ENCODE measurements around the gene ADCY3. TPM values are rescaled to one million over a fixed set of nuclear protein-coding genes. Genes with fewer than 3 reads are reported as not detected.

The ADCY3 gene
- total and polyA plus RNA-seq, 2 of the 4 experiments (the other 2 are of a cell fraction): 17.4 to 46.1 TPM

DNA sequence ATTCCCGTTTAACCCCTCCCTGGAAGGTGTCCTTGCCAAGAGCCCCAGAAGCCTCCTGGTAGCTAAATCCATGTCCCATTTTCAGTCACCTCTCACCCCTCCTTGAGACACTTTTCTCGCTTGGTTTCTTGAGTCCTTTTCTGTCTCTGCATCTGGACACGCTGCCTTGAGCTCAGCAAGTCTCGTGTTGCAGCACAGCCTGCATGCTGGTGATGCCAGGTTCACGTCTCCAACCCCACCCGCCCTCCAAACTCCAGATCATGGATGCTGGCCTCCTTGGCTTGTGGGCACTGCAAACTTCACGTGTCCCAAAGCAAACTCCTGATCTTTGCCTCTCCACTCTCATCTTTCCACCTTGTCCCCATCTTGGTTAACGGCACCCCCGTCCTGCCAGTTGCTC, 87.5 kb downstream of the ADCY3 start:
- no peak overlapping the region for H3K4me3 ChIP-seq (ENCODE audit: insufficient read depth, low read depth, low read length)
- H3K14ac ChIP-seq (replicated peaks; ENCODE audit: low read depth, low read length): no peak overlapping the region
- H4K20me1 ChIP-seq (ENCODE audit: insufficient read depth, low read length): 0 out of 2 replicates have a peak, but pooled peaks cover 4% of the 10 kb centered on the region
- no peak overlapping the region for H3K18ac ChIP-seq (ENCODE audit: low read depth, low read length)
- no peak overlapping the region for H2BK15ac ChIP-seq (ENCODE audit: low read depth, low read length)
- BruUV-seq (replicated peaks): no TSS peak
- no peak overlapping the region for H3K4me2 ChIP-seq (ENCODE audit: low read depth, low read length)
- H4K5ac ChIP-seq (ENCODE audit: low read depth, low read length): no peak overlapping the region
- no peak overlapping the region for H2BK120ac ChIP-seq (ENCODE audit: low read depth, low read length)
- H4K8ac ChIP-seq (ENCODE audit: low read depth in 2 of 2, low read length in 2 of 2): no peak overlapping the region
- intact Hi-C loops (cut with micrococcal nuclease): loop anchor here (10.0 kb wide), 2 partner anchors 292 to 362 kb away; no protein-coding TSS in a partner anchor
- H3K36me3 ChIP-seq (ENCODE audit: control insufficient read depth, insufficient read depth, low read length): peaks cover 26% of the 10 kb centered on the region
- no peak overlapping the region for H2BK5ac ChIP-seq (ENCODE audit: low read depth, low read length, poor library complexity, severe bottlenecking)
- H3K79me1 ChIP-seq (ENCODE audit: low read depth in 1 of 2, low read length in 2 of 2): no peaks in the 10 kb centered on the region
- H2AK9ac ChIP-seq (replicated peaks; ENCODE audit: low read depth, low read length, poor library complexity): no peak overlapping the region
- no peak for ATAC-seq (ENCODE audit: low read depth)
- H3K9me1 ChIP-seq (ENCODE audit: insufficient read depth, low read length): 0 out of 2 replicates have a peak, but pooled peaks cover 3% of the 10 kb centered on the region
- dilution Hi-C loops (cut with HindIII; ENCODE audit: low sequenced_read_pairs, unreplicated experiment): no loop called here
- no peak overlapping the region for H3K27ac ChIP-seq (ENCODE audit: insufficient read depth, low read length)
- 76% methylated on average over 8 of the region's 9 CpGs; no CpG with 5 or more reads in 1 of the 2 experiments for WGBS, 2 experiments (ENCODE audit: extremely low coverage in 2 of 2, insufficient read length in 1 of 2)
- no peak overlapping the region for H2BK20ac ChIP-seq (ENCODE audit: low read depth, low read length)
- H3K9ac ChIP-seq (ENCODE audit: low read depth, low read length): no peak overlapping the region
- in situ Hi-C loops (cut with MboI; ENCODE audit: low sequenced_read_pairs): no loop called here
- TF ChIP-seq CHD1 (IDR thresholded peaks at IDR 0.05; ENCODE audit: low read depth, low read length) (no peak), BHLHE40 (IDR thresholded peaks at IDR 0.05; ENCODE audit: low read depth, low read length) (no peak), NFE2L2 (IDR thresholded peaks at IDR 0.05; ENCODE audit: low read depth, low read length) (no peak), MAZ (IDR thresholded peaks at IDR 0.05; ENCODE audit: borderline replicate concordance, low read depth, low read length) (no peak), FOS (IDR thresholded peaks at IDR 0.05; ENCODE audit: low read depth, low read length) (no peak), MAFK (IDR thresholded peaks at IDR 0.05; ENCODE audit: low read depth, low read length) (no peak), POLR2A (IDR thresholded peaks at IDR 0.05; ENCODE audit: low read depth, low read length) (no peak), RFX5 (IDR thresholded peaks at IDR 0.05; ENCODE audit: low read depth, low read length) (no peak), RAD21 (IDR thresholded peaks at IDR 0.05; ENCODE audit: low read length) (no peak), RCOR1 (IDR thresholded peaks at IDR 0.05; ENCODE audit: insufficient replicate concordance, low read length) (no peak), CEBPB (IDR thresholded peaks at IDR 0.05; ENCODE audit: low read depth, low read length) (no peak), MXI1 (IDR thresholded peaks at IDR 0.05; ENCODE audit: borderline replicate concordance, low read depth, low read length) (no peak), SMC3 (IDR thresholded peaks at IDR 0.05; ENCODE audit: low read depth, low read length) (no peak)
- TF ChIP-seq, protein P1, sequence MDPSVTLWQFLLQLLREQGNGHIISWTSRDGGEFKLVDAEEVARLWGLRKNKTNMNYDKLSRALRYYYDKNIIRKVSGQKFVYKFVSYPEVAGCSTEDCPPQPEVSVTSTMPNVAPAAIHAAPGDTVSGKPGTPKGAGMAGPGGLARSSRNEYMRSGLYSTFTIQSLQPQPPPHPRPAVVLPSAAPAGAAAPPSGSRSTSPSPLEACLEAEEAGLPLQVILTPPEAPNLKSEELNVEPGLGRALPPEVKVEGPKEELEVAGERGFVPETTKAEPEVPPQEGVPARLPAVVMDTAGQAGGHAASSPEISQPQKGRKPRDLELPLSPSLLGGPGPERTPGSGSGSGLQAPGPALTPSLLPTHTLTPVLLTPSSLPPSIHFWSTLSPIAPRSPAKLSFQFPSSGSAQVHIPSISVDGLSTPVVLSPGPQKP (IDR thresholded peaks at IDR 0.05; ENCODE audit: borderline replicate concordance, low read depth, low read length): no peak
- TF ChIP-seq, protein P2, sequence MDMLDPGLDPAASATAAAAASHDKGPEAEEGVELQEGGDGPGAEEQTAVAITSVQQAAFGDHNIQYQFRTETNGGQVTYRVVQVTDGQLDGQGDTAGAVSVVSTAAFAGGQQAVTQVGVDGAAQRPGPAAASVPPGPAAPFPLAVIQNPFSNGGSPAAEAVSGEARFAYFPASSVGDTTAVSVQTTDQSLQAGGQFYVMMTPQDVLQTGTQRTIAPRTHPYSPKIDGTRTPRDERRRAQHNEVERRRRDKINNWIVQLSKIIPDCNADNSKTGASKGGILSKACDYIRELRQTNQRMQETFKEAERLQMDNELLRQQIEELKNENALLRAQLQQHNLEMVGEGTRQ (IDR thresholded peaks at IDR 0.05; ENCODE audit: low read depth, low read length): no peak
- H3K56ac ChIP-seq (ENCODE audit: extremely low read depth, insufficient read depth, low read length): no peak overlapping the region
- no peak overlapping the region for H2AK5ac ChIP-seq (ENCODE audit: low read depth, low read length)
- no peak overlapping the region for H3K23ac ChIP-seq (ENCODE audit: low read depth, low read length)
- no peak overlapping the region for H2AFZ ChIP-seq (replicated peaks; ENCODE audit: low read length, poor library complexity)
- no peaks in the 10 kb centered on the region for H3K27me3 ChIP-seq (ENCODE audit: control insufficient read depth, insufficient read depth, low read length)
- ChIA-PET POLR2A (ENCODE audit: unreplicated experiment) (interaction anchor here (0.6 kb wide), 1 partner anchor 448 kb away, joined by 3 read pairs; no protein-coding TSS in a partner anchor), CTCF (no interaction called here)
- no peak overlapping the region for H3K4ac ChIP-seq (ENCODE audit: low read depth, low read length)
- no peak overlapping the region for H4K91ac ChIP-seq (ENCODE audit: insufficient read depth, low read depth, low read length)
- no peaks in the 10 kb centered on the region for H3K9me3 ChIP-seq (ENCODE audit: control insufficient read depth, insufficient read depth, low read length)
- no peak for DNase-seq
- no peaks in the 10 kb centered on the region for H3K4me1 ChIP-seq (ENCODE audit: control insufficient read depth, insufficient read depth, low read length)

Data from IMR-90 (cell line).